IPS DF 4.7 (cell line): ENCODE data around the gene DAD1.

Experiments
- DNase-seq: peaks from one replicate; pipeline ENCODE4 v3.0.0-alpha.2; 2013; ENCODE audit warnings: low spot score; ENCODE audit errors: extremely low read depth

DAD1 gene

DNA sequence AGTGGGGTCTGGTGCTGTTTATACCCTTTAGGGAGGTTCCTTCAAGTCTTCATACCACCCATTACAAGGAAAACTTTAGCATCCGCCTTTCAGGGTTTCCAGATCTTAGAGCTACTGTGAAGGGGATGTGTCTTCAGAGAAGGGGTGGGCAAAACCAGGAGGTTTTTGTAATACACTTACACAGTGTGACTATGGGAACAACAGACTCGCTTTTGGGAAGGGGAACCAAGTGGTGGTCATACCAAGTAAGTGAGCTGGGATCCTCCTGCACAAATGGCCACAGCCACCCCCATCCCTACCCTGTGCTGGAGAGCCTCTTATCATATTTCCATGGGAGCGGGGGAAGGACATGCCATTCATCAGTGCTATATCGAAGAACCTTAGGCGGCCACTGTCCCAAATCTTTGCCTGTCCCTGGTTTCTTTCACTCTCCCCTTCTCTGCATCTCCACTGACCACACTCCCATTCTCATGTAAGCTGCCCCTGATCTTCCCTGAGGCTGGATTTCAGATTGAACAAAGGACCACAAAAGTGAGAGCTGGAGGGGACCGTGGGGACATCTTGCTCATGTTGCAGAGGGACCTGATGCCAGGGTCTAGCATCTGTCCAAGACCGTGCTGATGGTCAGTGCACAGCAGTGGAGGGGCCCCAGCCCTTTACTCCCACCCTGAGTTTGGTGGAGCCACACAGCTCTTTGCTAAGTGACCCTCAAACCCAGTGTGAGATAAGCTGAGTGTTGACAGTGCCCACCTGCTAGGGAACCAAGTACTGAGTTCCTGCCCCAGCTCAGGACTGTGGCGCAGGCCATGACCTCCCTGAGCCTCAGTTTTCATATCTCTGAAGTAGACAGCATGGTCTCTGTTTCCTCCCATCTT is 51.4 kb downstream of the DAD1 start:
- DNase-seq: no peak

DNA sequence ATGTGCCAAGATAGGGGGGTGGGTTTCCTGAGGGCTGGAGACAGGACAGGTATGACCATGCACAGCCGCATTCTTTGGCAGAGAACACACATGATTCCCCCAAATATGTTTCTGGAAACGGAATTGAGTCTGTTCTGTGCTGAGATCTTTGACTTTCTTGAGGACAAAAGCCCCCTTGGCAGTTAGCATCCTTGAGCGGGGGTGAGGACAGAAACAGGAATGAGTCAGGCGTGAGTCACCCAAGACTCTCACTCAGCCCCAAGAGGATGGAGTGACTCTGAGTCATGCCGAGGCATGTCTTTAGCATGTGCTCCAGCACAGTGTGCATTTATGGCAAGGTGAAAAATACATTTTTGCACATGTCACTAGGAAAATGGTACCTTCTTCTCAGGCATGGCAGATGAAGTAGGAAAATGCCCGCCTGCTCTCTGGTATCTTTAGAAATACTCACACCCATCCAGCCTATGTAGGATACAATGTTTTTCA is 52.1 kb downstream of the DAD1 start:
- DNase-seq: no peak

DNA sequence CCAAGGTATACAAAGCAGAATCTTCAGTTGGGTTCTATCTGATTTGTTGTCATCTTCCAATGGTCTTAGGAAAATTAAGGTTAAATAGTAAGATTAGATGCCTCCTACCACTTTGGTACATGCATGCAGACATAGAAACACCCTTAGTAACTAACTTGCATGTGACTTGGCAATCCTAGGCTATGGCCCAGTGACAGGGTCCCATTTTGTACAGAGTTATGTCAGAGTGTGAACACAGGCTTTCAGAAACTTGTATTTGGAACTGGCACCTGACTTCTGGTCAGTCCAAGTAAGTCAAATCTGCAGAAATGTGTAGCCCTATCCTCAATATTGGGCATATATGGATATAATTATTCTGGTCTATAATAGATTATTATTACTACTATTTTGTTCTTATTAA is 53.1 kb downstream of the DAD1 start:
- DNase-seq: no peak

DNA sequence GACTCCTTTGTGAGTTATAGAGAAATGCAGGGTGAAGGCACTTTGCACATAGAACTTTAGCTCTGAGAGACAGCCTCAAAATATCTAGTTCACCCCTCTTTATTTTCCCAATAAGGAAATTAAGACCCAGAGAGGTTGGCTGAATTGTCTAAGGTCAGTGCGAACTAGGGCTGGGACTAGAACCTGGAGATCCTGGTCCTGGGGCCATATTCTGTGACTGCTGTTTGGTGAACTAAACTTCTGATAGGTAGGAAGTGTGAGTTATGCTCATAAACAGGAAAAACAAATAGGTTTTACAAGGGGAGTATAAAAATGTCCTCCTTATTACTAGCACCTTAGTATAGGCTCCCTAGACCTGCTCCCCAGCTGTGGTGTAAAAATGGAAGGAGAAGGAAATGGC is 53.9 kb downstream of the DAD1 start:
- no peak for DNase-seq

DNA sequence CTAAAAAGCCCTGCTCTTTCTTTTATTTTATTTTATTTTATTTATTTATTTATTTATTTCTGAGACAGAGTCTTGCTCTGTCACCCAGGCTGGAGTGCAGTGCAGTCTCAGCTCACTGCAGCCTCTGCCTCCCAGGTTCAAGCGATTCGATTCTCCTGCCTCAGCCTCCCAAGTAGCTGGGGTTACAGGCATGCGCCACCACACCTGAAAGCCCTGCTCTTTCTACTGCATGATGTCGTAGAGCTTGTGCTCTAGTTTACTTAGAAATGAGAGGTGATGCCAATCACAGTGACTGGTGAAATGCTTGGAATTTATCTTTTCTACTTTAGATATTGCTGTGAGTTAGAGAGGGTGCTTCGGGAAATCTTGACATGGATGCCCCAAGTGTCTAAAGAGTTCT is 54.5 kb downstream of the DAD1 start:
- DNase-seq: no peak

DNA sequence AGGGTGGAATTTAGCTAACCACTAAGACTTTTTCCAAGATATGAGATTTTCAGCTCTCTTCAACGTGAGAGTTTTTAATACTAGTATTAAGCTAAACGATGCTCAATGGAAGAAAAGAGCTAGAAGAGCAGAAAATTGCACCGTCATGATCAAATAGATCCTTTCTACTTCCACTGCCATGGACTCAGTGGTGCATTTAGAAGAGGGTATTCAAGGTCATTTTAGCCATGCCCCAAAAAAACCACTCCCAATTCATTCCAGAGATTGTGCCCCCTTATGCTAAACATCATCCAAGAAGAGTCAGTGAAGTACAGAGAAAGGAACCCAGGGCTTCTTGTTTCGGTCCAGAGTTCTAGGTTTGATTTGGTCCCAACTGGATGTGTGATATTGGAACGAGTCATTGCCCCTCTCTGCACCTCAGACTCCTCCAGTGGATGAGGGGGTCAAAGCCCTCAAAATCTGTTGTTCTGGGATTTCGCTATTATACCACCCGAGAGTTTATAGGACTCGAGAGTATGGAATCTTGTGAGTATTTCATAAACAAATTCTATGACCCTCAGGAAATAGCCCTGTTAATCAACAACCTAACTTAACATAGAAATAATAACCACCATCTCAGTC is 55.2 kb downstream of the DAD1 start:
- DNase-seq: no peak

DNA sequence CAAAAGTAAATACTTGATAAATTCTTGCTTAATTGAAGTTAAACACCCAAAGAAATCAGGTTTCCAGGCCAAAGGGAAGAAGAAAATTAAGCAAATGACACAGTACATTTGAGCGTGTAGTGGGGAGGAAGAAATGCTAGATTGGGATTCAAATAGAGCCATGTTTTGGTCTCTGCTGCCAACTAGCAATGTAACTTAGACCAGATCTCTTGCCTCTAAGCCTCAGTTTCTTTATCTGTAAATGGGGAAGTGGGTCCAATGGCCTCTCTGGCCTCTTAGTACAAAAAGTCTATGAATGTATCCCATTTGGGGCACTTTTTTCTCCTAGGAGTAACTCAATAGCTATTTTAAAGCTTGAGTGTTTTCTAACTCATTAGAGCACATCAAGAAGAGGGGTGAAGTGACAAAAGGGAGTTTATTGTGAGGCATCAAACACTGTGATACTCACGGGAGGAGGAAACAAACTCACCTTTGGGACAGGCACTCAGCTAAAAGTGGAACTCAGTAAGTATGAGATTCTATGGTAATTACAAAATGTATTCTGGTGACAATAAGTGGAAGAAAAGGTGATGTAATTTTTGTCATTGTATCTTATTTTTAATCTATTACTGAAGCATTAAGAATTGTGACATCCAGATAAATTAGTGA is 55.8 kb downstream of the DAD1 start:
- DNase-seq: no peak

DNA sequence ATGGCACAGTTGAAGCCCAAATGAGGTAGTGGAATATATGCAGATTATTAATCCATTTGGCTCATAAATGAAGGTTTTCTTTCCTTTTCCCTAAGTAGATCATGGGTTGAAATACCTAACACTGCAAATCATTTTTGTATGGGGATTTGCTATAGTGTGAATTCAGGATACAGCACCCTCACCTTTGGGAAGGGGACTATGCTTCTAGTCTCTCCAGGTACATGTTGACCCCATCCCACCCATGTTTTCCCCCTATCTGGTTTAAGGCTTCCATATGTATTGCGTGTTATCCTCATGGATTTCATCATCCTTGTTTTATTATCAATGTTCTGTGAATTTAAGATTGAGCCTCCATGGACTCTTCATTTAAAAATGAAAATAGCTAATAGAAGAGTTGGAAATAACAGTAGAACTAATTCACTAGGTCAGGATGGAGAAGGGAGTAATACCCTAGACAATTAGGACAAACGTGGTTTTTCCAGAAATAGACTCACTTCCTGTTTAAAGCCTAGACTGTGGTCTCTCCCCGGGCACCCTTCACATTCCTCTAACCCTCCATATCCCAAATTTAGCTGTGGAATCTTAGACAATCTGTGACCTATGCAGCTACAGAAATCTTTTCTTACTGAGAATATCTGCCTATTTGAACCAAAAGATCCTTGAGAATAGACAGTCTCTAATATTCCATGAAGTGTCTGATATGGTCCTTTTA is 56.5 kb downstream of the DAD1 start:
- no peak for DNase-seq

DNA sequence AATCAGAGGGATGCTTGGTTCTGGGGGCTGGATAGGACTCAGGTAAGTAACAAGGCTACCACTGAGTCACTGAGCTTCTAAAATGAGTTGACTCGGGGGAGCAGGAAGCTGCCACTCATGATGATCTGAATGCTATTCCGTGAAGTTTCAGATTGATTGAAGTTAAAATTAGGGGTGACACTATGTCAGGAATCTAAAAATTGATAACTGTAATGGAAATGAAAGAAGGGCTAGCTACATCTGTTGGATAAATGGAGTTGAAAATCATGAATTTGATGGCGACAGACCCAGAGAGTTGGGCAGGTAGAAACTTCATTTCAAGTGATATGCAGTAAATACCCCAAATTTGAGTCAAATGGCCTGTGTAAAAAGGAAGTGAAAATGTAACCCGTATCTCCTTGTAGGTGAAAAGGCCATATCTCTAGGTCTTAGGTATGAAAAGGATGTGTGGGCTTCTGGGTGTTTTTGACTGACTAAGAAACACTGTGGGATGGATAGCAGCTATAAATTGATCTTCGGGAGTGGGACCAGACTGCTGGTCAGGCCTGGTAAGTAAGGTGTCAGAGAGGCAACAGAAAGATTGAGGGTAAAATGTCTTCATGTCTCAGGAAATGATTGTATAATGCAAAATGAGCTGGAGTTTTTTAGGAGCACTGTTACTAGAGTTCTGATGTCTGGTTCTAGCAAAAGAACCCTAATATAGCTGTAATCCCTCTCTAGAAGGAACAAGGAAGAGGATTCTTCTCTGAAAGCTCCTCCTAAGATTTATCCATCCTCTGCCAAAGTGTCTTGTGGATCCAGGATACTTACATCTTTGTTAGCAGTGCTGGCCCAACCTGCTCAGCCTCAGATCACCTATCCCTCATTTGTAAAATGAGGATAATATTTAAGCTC is 57.3 kb downstream of the DAD1 start:
- no peak for DNase-seq

DNA sequence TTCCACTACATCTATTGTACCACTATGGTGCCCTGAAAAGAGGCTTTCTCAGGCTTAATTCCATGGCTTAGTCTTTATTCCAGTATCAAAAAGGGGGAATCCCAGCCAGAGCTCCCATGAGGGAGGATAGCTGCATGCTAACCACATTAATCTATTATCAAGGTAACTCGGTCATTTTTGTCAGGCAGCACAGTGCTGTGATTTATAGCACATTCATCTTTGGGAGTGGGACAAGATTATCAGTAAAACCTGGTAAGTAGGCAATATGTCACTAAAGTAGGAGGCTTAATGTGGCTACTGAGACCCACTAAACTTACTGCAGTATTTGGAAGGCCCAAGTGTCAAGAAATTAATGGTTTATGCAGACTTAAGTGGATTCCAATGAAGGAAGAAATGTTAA is 58.9 kb downstream of the DAD1 start:
- no peak for DNase-seq

DNA sequence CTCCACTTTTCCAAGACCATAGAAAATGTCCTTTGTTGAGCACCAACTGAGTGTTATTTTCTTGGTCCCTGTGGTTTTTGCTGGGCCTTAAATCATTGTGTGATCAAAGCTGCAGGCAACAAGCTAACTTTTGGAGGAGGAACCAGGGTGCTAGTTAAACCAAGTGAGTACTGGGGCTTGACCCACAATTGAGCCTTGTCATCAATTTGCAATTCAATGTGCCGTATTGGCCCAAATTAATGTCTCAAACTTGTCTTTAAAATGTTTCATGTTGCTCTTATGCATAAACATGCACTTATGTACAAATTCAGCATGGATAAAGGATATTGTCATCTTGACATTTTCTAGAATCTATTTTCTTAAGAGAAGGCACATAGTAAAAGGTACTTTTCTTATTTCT is 62.3 kb downstream of the DAD1 start:
- no peak for DNase-seq

DNA sequence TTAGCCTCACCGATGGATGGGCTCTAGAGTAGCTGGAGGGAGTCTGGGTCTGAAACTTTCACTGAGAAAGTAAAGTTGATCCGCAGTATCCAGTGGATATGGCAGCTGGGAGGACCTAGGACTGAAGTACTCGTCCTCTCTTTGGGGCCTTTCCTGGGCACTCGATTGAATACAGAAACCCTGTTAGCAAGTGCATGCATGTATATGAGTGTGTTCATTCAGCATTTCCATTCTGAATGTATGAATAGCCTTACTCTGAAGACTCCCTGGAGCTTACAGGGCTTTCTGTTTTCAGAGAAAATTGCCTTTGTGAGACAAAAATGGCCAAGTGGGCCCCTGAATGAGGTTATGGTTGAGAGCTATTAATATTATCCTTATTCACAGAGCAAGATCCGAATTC is 62.8 kb downstream of the DAD1 start:
- DNase-seq: no peak

DNA sequence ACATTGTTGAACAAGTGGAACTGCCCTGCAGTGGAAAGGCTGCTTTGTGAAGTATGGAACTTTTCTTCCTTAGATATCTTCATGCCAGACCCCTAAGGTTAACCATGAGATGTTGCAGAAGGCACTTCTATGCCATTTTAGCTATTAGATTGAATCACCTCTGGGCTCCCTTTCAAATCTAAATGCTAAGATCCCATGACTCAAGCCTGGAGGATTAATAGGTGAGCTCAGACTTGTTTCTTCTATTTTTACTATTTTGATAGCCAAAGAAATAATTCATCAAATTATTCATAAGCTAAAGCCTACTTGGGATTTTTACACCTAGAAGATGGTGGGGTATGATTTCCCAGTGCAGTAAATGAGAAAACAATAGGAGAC is 64.3 kb downstream of the DAD1 start:
- DNase-seq: no peak

DNA sequence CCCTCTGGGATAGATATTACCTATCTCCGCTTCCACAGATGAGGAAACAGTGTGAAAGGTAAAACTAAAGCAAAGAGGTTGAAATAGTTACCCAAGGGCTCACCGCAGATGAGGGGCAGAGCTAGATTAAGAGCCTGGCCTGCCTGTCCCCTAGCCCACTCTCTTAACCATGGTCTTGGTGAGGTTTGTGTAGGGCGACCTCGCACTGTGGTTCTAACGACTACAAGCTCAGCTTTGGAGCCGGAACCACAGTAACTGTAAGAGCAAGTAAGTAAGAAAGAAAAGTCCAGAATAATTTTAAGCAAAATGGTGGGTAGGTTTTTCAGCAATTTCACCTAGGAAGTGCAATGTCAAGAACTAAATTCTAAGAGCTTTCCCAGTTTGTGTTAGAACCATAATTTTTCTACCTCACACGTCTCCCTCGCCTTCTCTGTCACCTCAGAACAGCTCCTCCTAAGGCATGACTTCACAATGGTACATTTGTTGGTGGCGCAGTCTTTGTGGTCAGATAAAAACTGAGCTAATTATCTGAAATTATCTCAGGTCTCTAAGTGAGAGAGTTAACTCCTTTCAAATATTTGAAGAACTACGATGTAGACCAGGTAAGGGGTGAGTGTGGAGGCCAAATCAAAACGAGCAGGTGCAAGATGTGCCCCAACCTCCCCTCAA is 64.8 kb downstream of the DAD1 start:
- no peak for DNase-seq

DNA sequence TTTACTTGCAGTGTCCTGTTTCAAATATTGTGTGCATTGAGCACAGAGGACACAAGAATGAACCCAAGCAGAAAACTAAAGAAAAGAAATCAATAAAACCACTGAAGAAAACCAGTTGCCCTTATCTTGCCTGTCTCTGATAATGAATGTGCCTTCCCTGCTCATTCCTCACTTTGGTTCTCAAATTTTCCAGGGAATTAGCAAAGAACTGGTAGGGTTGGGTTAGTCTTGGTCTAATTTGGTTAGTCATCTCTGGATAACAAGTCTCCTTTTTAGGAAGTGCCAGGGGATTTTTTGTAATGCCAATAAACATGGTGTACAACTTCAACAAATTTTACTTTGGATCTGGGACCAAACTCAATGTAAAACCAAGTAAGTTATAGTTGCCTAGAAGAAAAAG is 65.7 kb downstream of the DAD1 start:
- no peak for DNase-seq

DNA sequence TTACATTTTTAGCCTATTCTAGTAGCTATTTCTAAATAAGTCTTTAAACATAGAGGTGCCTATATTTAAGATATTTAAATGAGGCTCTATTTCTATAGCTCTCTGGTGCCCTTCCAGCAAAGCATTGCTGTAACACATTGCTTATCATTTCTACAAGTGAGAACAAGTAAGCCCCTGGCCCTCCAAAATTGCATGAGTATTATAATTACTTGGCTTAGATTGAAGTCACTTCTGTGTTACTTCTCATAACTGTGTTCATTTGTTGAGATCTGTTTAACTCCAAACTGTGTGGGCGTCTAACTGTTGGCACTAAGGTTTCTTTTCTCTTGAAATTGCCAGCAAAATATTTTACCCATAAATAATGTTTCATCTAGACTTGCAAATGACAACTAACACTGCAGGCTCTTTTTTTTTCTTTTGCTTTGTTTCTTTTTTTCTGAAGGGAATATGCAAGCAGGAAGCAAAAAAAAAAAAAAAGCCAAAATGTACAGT is 66.5 kb downstream of the DAD1 start:
- no peak for DNase-seq

DNA sequence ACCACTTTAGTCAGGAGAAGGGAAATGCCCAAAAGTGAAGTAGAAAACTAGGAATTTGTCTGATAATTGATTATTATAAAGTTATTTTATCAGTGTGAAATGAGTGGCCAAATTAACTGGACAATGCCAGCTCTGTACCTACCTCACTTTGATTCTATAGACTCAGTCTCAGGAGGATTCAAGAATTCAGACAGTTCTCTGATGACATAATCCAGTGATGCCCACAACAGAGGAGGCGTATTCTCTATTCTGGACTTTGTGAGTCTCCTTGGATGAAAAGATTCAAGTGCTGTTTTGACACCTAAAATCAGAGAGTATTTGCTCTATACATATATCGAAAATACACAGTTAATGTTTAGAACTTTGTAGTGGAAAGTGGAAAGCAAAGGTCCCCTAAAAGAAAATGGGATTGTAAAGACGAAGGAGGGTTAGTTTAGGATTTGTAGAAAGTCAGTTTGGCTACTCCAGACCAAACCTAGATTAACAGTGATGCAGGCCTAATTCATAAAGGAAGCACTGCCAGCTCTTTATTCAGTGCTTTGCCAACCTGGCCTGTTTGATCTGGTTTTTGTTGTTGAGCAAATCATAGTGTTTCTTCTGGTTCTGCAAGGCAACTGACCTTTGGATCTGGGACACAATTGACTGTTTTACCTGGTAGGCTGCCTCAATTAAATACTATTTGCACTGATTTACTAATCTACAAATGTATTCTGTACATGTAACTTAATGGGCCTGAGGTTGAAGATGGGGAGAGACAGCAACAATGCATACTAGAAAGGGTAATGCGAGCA is 67.4 kb downstream of the DAD1 start:
- no peak for DNase-seq

DNA sequence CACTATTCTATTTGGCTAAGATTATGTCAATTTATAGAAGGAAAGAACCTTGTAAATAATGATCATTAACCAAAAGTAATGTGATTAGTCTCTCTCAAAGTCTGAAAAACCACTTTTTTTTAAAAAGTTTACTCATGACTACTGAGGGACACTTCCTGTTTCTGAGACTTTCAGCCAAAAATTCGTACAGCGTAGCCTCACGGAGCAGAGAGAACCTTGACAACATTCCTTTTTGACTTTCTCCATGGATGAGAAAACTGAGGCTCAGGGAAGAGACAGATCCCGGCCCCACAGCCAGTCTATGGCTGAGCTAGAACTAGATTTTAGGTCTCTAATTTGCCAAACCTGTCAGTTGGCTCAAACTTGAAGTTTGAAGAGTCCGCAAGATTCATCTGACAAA is 68.2 kb downstream of the DAD1 start:
- no peak for DNase-seq
